GM12873 (cell line): ENCODE measurements around the gene FHIT.

Experiments
- TF ChIP-seq, protein P1 (sequence below): IDR thresholded peaks from 2 replicates; pipeline ENCODE4 v1.5.1; 2012; ENCODE audit warnings: low read depth, mild to moderate bottlenecking, moderate library complexity, low read length, control low read depth; ENCODE audit not compliant: insufficient read depth; ENCODE audit errors: missing control alignments

The FHIT gene

DNA sequence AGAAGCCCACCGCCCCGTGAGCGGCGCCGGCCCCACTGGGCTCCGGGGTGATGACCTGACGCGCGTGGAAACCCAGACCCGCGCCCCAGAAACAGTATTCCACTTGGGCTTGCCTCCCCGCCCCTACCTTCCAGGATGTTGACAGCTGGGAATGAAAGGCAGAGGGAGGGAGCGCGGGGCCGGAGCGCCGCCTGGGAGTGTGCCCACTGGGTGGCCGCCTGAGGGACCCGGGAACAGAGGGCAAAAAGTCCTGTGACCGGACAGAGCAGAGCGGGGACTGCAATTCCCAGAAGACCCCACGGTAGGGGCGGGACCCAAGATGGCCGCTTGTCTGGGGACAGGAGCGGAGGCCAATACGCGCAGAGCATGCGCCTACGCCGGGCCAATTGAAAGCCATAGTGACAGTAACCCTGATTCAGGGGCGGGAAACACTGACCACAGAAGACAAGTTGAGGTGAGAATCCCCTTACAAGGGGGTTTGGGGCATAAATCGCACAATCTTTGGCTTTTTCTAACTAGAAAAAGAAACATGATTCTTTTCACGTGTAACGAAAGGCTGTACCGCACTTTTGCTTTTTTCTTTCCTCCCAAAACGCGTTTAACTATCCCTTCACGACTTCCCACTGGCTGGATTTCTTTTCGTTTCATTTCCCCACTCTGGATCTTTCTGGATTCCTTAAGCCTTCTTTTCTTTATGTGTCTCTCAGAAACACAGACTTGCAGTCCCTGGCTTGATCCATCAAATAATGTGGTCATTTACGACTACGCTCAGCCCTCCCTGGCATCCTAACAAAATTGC, at the start of gene FHIT:
FHIT (minus strand) TSS at position 279 of the 799 bp plus-strand sequence.
- TF ChIP-seq, protein P1, sequence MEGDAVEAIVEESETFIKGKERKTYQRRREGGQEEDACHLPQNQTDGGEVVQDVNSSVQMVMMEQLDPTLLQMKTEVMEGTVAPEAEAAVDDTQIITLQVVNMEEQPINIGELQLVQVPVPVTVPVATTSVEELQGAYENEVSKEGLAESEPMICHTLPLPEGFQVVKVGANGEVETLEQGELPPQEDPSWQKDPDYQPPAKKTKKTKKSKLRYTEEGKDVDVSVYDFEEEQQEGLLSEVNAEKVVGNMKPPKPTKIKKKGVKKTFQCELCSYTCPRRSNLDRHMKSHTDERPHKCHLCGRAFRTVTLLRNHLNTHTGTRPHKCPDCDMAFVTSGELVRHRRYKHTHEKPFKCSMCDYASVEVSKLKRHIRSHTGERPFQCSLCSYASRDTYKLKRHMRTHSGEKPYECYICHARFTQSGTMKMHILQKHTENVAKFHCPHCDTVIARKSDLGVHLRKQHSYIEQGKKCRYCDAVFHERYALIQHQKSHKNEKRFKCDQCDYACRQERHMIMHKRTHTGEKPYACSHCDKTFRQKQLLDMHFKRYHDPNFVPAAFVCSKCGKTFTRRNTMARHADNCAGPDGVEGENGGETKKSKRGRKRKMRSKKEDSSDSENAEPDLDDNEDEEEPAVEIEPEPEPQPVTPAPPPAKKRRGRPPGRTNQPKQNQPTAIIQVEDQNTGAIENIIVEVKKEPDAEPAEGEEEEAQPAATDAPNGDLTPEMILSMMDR, result no peak

DNA sequence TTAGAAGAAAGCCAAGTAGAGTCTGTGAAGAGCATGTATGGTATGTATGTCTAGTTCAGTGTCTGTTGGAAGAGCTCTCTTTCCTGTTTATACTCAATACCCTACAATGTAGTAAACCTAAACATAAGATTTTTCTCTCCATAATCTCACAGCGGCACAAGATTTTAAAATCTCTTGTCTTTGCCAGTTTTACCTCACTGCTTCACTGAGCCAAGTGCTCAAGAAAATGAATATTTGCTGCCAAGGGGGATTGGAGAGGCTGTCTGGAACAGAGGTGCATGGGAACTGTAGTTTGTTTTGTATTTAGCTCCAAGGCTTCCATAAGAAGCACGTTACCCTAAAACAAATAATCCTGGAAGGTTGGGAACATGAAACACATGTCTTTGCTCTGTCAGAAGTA, 49.5 kb upstream of the FHIT start:
- TF ChIP-seq, protein P1, result no peak

DNA sequence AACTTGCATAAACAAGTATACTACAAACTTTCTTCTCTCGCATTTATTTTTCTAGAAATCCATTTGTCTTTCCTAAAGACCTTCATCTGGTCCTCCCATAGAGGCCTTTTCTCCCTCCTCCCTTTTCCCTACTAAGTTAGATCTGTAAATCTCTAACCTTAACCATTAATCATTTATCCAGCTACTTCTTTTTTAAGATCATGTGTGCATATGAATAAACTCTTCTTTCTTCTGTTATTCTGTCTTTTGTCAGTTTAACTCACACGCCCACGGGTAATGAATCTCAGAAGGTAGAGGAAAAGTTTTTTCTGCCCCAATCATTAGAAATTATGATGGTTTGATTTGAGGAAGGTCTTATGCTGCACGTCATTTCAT, 48.7 kb upstream of the FHIT start:
- TF ChIP-seq, protein P1, result no peak

DNA sequence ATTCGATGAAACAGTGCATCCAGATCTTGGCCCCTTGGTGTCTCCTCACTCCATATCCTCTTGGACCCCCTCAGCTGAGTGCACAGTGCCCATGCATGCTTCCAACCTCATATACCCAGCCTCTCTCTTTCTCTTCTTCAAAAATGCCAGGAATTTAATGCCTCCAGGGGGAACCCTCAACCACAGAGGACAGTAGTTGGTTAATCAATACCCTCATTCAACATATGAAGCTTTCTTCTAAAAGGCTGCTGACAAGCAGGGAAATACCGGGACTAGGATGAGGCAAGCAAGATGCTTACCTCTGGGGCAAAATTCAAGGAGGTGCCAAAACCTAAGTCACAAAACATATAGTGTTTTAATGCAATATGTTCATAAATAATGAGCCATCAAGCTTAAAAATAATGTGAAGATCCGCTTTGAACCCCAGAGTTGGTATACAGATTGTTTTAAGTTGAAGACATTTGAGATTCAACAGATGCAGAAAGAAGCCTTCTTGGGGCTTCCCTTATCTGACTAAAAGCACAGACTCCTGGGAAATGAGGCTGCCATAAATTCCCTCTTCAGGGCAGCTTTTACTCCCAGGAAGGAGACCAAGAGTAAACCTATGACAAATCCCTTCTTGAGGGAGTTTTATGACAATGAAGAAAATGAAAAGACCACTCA, 48.2 kb upstream of the FHIT start:
- TF ChIP-seq, protein P1, result no peak

DNA sequence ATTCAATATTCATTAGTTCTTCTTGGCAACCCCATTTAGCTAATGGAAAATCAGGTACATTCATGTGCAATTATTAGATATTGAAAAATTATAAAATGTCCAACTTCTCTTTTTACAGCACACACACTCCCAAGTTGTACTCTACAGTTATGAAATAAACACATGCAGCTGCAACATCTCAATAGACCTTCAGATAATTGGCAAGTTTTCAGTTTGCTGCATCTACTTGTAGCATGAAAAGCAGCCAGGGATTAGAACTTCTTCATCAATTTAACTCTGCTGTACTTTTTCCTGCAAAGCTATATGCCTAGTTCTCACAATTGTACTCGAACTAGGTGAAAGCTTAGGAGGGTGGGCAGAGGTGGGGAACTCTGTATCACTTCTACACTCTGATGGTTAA, 46.6 kb upstream of the FHIT start:
- TF ChIP-seq, protein P1, result no peak

DNA sequence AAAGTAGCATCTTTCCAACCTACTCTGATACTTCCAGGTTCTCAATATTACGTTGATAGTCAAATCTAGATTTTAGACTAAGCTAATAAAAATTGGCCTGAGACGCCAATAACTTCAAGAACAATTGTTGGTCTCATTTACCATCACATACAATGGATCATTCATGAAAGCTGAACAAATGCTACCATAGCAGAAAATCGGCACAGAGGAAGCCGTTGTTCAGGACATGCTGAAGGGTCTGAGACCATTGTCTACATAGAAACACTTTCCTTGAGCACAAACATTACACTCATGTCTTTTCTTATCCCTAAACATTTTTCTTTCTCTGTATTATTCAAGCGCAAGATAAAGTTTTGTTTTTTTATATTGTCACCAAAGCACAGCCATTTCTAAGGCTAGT, 37.2 kb upstream of the FHIT start:
- TF ChIP-seq, protein P1, result no peak

DNA sequence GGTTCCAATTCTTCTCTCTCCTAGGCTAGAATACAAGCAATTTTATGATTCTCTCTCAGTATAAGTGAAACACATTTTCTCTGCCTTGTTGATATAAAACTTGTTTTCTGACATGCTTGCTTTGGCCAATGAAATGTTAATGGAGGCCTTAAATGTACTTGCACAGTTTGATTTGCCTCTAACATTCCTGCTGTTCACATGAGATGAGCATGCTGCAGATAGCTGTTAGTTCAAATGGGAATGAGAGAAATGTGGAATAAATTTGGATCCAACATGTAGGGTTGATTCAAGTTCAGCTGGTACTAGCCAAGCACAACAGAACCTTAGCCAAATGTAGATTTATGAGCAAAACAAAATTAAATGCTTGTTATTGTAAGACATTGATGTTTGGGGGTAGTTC, 32.6 kb upstream of the FHIT start:
- TF ChIP-seq, protein P1, result no peak
